IPS-NIHi7 (cell line): Measurements from ENCODE around the gene SCN8A.
"Not testable (repeated sequence)": the region's sequence is repeated elsewhere in the genome, so short reads cannot be mapped to it uniquely, and the experiment has no call there.

ENCODE experiments used
- DNase-seq: peaks from one replicate; pipeline ENCODE4 v3.0.0; 2012; ENCODE audit warnings: mixed read lengths; ENCODE audit errors: extremely low spot score

The SCN8A gene

DNA sequence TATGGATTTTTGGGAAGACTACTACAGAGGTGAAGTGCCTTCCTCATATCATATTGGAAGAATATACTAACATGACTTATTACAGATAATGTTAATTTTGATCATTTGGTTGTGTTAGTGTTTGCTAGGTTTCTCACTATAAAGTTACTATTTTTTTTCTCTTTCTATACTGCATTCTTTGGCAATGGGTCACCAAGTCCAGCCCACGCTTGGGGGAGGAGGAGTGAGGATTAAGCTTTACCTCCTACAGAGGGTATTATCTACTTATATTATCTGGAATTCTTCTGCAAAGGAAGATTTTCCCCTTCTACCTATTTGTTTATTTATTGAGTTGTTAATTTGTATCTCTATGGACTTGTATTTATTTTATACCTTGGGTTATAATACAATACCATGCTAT lies 31.5 kb downstream of the SCN8A start:
- DNase-seq: peak; percentile 30

DNA sequence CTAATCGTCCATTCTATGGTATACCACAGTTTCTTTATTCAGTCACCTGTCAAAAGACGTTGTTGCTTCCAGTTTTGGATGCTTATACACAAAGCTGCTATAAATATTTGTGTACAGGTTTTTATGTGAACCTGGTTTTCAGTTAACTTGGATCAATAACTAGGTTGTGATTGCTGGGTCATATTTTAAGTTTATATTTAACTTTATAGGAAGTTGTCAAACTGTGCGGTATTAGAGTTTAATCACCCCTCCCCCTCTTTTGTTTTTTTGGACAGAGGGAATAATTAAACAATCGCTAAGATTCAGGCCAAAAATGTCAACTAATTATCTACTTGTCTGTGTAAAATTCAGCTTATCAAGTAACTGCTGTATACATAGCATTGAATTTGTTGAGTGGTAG lies 34.3 kb downstream of the SCN8A start:
- DNase-seq: no peak

DNA sequence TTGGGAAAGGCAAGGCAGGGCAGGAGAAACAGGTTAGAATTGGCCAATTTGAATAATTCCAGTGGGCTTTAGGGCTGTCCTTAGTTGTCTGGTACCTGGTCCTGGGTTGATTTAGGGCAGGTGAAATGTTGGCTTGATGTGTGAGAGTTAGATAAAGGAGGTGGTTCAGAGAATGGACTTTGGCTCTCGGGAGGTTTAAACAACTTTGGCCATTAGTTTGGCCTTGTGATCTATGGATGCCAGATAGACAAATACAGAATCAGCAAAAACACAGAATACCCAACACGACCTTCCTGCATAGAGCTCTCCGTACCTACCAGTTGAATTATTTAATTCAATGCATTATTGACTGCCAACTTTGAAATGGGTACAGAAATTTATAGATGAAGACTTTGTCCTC lies 35.1 kb downstream of the SCN8A start:
- no peak for DNase-seq

DNA sequence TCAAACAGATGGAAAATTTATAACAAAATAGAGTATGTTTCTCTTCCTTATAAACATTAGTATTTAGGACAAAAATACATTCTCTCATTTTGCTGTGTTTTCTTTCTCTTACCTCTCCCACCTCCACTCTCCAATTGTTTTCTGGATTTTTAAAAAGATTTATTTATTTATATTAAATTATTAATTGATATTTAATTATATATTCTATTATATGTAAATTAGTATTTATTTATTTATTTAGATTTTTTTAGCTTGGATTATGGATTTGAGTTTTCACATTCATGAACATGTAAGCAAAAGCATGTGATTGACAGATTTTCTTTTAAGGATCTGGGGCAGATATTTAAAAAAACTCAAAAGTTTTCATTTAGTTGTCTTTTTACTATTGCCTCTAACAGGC lies 35.6 kb downstream of the SCN8A start:
- DNase-seq: no peak

DNA sequence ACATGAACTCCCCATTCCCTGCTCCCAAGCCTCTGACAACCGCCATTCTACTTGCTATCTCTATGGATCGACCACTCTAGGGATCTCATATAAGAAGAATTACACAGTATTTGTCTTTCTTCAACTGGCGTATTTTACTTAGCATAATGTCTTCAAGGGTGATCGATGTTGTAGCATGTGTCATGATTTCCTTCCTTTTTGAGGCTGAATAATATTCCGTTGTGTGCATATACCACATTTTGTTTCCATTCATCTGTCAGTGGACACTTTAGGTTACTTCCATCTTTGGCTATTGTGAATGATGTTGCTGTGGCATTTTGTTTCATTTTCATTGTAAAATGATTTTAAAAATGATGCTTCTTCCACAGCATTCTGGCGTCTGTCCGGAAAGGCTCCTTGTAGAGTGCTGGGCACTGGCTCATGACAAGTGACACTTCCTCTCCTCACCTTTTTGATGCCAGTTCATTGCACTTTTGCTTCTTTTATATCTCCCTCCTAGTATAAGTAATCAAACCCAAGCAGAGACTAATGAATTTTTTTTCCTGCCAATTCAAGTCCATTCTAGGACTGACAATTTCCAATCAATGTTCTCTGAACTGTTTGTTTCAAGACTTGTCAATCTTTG lies 39.3 kb downstream of the SCN8A start:
- DNase-seq: no peak

DNA sequence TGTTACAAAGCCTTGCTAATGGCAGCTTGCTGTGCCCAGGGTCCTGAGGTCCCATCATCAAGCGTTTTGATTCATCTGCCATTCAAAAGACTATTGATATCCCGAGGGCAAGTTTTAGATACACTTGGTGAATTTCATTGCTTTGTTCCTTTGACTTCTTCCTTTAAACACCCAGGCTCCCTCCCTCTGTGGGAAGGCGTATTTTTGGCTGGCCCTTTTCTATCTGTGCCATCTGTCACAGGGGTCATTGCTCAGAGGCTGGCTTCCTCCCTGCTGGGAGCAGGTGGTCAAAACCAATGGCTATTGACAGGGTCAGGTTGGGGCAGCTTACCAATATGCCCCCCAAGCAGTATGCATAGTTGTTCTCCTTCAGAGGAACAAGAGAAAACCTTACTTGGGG lies 40.0 kb downstream of the SCN8A start:
- no peak for DNase-seq

DNA sequence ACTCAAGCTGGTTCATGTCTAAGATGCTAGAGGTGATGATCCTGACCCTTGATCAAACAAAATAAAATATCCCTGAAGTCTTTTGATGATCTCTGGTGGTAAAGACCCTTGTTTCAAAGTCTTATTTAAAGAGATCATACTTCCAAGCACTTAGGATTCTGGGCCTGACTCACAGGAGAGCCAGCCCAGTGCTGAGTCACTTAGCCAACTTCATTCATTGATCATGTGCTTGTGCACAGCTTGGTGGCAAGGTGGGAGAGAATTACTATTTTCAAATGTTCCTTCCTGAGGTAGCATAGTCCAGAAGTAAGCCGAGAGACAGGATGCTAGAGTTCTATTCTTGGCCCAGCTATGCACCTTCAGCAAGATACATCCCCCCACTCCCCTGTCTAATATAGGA lies 40.6 kb downstream of the SCN8A start:
- DNase-seq: no peak

DNA sequence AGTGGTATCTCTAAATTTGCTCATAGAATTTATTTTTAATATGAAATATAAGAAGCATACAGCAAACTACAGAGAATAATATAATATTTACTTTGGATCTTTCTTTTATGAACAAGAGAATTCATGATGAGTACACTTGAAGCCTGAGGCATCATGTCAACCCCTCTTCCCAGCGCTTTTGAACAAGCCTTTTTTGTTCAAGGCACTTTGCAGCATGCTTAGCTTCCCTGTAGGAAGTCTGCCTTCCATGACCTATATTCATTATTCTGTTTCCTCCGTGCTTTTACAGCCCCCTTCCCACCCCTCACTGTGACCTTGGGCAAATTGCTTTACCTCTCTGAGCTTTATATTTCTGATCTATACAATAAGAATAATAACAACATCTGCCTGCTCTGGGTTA lies 41.6 kb downstream of the SCN8A start:
- no peak for DNase-seq

DNA sequence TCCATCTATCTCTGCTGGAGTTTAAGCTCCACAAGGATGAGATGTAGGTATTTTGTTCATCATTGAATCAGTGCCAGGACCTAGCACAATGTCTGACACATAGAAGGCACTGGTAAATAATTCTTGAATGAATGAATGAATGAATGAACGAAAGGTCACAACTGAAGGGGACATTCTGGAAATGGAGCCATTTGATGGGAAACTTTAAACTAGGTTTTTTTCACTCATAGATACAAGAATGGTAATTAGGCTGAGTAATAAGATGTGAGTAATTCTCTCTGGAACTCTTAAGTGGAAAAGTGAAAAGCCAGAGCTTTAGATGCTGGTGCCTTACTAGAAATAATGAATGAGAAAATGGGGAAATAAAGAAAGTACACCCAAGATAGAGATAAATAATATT lies 44.3 kb downstream of the SCN8A start:
- no peak for DNase-seq

DNA sequence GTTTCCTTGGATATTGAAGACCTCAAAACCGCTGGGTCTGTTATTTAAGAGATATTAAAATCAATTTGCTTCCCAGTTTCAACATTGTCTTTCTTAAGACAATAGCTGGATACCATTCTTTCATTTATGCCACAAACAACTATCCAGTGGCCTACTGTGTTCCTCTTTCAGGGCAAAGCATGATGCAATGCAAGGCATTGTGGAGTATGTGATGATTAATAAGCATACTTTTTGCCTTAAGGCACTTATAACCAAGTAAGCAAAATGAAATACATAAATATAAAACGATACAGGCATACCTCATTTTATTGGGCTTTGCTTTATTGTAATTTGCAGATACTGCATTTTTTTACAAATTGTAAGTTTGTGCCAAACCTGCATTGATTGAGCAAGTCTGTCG lies 45.5 kb downstream of the SCN8A start:
- DNase-seq: no peak

DNA sequence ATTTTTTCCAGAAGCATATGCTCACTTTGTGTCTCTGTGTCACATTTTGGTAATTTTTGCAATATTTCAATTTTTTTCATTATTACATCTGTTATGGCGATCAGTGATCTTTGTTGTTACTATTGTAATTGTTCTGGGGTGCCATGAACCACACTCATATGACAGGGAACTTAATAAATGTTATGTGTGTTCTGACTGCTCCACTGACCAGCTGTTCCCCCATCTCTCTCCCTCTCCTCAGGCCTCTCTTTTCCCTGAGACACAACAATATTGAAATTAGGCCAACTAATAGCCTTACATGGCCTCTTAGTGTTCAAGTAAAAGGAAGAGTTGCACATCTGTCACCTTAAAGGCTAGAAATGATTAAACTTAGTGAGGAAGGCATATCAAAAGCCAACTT lies 46.0 kb downstream of the SCN8A start:
- DNase-seq: no peak

DNA sequence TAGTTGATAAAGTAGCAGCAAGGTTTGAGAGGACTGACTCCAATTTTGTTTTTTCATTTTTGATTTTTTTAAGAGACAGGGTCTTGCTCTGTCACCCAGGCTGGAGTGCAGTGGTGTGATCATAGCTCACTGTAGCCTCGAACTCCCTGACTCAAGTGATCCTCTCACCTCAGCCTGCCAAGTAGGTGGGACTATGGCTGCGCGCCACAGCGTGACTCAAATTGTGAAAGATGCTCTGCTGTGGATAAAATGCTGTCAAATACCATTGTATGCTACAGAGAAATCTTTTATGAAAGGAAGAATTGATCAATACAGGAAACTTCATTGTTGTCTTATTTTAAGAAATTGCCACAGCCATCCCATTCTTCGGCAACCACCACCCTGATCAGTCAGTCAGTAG lies 48.3 kb downstream of the SCN8A start:
- DNase-seq: no peak

DNA sequence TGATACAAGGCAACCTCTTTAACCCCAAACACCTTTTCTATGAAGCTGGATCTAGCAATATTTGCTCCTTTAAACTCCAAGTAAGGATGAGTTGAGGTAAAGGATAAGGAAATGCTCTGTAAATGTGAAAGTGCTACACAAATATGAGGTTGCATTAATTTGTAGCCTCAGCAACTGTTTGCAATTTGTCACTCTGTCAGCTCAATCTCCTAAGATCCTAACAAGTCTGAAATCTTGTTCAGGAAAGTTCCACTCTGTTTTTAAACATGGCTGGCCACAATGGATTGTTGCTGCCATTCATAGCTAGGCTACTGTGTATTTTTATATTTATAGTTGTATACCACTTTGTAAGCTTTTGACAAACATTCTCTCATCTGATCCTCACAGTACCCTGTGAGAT lies 51.3 kb downstream of the SCN8A start:
- no peak for DNase-seq

DNA sequence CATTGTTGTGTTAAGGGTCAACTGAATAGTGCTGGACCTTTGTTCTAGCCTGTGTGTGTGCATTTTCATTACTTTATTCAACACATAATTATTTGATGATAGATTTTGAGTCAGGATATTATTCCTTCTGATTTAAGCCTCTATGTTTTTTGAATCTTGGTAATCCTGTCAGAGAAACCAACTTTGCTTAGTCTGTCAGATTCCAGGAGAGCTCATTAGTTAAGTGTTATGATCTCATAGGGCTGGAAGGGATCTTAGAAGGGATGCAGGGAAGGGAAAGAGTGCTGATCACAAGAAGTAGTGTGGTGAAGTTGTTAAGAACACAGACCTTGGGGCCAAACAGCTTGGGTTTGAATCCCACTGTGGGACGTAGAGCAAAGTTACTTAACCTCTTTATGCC lies 52.9 kb downstream of the SCN8A start:
- DNase-seq: no peak

DNA sequence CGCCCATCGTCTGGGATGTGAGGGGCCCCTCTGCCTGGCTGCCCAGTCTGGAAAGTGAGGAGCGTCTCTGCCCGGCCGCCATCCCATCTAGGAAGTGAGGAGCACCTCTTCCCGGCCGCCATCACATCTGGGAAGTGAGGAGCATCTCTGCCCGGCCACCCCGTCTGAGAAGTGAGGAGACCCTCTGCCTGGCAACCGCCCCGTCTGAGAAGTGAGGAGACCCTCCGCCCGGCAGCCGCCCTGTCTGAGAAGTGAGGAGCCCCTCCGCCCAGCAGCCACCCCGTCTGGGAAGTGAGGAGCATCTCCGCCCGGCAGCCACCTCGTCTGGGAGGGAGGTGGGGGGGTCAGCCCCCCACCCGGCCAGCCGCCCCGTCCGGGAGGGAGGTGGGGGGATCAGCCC lies 53.7 kb downstream of the SCN8A start:
- DNase-seq: not testable (repeated sequence)

DNA sequence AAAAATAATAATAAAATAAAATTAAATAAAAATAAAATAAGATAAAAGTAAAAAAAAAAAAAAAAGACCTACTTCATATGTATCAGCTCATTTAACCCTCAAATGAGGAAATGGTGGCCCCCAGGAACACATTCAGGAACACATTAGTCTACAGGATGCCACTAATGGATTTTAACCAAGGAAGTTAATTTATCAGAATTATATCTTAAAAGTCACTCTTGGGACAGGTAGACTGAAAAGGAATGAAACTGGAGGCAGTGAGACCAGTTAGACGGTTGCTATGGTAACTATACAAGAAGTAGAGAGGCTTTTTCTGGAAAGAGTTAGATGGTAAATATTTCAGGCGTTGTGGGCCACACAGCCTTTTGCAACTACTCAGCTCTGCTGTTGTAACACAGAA lies 54.9 kb downstream of the SCN8A start:
- DNase-seq: no peak

DNA sequence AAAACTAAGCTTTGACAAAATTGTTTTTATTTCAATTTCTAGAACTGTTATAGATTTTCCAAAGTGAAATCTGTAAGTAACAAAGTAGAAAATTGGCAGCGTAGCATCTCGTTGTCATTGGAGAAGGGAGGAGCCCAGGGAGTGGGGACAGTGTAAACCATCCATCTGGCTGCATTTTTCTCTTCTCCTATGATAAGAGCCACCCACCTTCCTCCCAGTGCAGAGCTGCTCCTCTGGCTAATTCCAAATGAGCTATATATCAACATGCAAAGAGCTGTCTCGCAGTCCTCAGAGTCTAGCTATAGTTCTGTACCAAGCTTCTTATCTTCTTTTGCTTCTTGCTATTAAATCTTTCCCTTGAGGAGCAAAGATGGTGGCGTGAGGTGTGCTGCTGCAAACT lies 56.6 kb downstream of the SCN8A start:
- DNase-seq: no peak

DNA sequence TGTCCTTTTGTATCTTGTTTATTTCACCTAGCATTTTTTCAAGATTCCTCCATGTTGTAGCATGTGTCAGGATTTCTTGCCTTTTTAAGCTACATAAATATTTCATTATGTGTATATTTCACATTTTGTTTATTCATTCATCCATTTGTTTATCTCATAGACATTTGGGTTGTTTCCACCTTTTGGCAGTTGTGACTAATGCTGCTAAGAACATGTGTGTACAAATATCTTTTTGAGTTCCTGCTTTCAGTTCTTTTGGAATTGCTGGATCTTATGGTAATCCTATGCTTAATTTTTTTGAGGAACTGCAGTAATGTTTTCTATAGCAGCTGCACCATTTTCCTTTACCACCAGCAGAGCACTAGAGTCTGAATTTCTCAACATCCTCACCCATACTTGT lies 62.4 kb downstream of the SCN8A start:
- DNase-seq: no peak

DNA sequence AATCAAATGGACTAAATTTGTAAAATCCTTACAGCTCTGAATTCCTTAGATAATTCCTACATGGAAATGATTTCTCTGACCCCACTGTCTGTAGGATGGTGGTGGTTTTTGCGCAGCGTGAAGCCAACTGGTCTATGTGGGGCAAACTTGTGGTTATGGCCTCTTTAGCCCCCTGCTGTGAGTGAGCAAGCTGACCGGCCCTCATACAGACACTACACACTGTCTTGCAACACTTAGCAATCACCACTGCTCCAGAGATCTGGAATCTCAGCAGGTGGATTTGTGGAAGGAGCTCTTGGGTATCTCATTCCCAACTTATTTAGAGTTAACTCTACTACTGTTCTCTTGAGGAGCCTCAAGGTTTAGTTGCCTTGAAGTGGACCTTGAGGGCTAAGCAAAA lies 70.2 kb downstream of the SCN8A start:
- DNase-seq: no peak

DNA sequence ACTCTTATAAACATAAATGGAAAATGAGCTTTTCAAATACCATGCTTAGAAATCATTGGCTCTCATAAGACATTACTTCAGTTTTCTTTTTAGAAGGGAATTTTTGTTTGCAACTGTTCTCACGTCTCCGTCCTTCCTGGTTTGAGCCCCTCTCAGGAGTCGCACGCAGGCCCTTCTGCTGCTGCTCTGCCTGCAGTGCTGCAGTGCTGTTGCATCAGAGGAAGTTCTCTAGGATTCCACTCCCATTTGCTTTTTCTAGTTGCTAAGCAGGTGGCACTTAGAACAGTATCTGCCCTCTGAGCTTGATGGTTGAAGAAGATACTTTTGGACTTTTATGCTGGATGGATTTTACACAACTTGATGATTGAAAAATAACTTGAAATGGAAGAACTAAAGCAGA lies 70.8 kb downstream of the SCN8A start:
- no peak for DNase-seq

DNA sequence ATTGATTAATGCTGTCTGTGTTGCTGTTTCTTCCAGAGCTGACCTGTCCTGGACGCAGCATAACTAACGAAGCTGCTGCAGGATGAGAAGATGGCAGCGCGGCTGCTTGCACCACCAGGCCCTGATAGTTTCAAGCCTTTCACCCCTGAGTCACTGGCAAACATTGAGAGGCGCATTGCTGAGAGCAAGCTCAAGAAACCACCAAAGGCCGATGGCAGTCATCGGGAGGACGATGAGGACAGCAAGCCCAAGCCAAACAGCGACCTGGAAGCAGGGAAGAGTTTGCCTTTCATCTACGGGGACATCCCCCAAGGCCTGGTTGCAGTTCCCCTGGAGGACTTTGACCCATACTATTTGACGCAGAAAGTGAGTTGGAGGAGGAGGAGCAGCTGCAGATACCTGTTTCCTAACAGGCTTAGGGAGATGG lies 71.7 kb downstream of the SCN8A start:
- DNase-seq: no peak

DNA sequence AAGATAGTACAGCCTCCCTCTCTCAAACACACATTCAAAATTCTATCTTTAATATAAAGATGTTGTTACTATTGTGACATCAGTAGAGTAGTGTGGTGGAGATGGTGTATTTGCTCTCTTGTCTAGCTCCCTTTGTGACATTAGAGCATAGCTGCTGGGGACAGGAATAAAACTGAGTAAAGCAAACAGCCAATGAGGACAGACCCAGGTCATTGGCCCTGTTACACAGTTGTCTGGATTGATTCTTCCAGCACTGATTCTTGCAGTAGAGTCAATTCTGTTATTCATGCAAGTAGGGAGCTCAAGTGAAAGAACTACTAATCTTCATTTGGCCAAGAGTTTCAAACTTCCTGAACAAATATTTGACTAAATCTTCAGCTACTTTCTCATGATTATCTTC lies 72.4 kb downstream of the SCN8A start:
- no peak for DNase-seq

DNA sequence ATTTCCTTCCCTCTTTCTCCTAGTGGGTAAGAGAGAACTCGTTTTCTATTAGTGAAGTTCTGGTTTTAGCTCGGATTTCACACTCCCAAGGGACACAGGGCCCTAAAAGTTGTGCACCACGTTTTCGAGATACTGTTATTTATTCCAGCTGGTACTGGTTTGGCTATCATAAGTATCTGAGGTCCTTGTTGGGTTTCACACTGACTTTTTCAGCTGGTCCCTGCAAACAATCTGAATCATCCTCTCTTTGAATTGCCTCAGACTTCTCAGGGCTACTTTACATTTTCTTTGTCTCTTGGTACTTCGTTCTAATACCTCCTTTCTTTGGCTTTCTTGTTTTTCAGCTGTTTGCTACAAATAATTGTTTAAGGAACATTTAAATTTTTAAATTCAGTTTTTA lies 75.7 kb downstream of the SCN8A start:
- DNase-seq: peak; percentile 20

DNA sequence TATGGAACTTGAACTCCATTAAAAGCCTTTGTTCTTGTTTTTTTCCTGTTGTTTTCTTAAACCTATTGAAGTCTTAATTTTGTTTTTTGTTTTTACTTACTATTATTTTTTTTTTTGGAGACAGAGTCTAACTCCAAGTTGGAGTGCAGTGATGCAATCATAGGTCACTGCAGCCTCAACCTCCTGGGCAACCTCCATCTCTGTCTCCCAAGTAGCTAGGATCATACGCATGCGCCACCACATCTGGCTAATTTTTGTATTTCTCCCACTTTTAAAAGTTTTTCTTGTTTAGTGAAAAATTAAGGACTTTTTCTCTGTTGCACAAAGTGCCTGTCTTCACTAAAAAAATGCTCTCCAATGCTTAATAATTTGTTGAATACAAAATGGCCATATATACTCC lies 76.2 kb downstream of the SCN8A start:
- DNase-seq: no peak

DNA sequence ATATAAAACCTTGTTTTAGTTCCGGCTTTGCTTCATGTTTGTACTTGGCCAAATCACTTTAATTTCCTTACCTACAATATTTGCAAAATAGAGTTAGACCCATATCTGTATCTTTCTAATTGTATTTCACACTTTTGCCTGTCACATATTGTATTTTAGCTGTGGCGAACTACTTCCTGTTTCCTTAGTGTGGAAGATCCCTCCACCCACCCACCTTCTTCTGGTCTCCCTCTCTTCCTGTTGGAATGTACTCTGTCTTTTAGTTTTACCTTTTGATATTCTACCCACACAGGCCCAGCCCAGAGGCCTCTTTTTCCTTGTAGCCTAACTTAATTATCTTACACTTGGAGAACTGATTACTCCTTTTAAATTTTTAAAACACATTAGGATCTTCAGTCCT lies 78.2 kb downstream of the SCN8A start:
- DNase-seq: no peak
